T-helper 2 cell treated with Interferon-gamma antibody and Interleukin-4, amounts not matched to agents 100 ng/mL and 5 ng/mL, for 36 hours (primary cell): ENCODE measurements around the gene TRAPPC12. TPM values are rescaled to one million over a fixed set of nuclear protein-coding genes. Genes with fewer than 3 reads are reported as not detected.
"Not testable (repeated sequence)": the region's sequence is repeated elsewhere in the genome, so short reads cannot be mapped to it uniquely, and the experiment has no call there.

Experiments used
- intact Hi-C: fragments of 100-400 bp; cut with micrococcal nuclease; formaldehyde crosslinking; loops from one replicate; pipeline ENCODE4 v1.15.1; 2023
- total RNA-seq: library from RNA; stranded (reverse); gene quantifications from 2 replicates; pipeline ENCODE4 v1.2.3, GENCODE V29; 2022

Gene TRAPPC12
- total RNA-seq, 1 donor from 2014 or later: 92.1 TPM

- intact Hi-C loops: no loop called here
These were observed 11.2 kb upstream of the TRAPPC12 start for GRCh38 chr2:3368261-3368722.

DNA sequence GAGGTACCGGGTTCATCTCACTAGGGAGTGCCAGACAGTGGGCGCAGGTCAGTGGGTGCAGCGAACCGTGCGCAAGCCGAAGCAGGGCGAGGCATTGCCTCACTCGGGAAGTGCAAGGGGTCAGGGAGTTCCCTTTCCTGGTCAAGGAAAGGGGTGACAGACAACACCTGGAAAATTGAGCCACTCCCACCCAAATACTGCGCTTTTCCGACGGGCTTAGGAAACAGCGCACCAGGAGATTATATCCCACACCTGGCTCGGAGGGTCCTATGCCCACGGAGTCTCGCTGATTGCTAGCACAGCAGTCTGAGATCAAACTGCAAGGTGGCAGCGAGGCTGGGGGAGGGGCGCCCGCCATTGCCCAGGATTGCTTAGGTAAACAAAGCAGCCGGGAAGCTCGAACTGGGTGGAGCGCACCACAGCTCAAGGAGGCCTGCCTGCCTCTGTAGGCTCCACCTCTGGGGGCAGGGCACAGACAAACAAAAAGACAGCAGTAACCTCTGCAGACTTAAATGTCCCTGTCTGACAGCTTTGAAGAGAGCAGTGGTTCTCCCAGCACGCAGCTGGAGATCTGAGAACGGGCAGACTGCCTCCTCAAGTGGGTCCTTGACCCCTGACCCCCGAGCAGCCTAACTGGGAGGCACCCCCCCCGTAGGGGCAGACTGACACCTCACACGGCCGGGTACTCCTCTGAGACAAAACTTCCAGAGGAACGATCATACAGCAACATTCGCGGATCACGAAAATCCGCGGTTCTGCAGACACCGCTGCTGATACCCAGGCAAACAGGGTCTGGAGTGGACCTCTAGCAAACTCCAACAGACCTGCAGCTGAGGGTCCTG lies 9.9 kb upstream of the TRAPPC12 start:
- intact Hi-C loops: not testable (repeated sequence)

DNA sequence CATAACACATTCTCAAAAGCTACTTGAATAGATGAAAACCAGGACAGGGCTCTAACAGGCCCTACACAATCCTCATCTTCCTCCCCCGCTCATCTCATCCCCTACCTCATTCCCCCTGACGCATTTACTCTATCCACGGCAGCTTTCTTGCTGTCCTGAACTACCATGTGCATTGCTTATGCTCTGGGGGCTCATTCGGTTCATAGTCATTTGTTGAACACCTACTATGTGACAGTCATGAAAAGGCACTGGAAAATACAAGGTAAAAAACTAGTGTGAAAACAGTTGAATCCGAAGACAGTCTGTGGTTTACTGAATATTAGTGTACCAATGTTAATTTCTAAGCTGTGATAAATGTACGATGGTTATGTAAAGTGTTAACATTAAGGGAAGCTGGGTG lies 2.7 kb upstream of the TRAPPC12 start:
- intact Hi-C loops: loop anchor here (1.0 to 5.0 kb wide), 6 partner anchors 142 to 1320 kb away; partner anchors contain the start of genes ADI1 and RNASEH1

- intact Hi-C loops: loop anchor here (1.0 to 5.0 kb wide), 6 partner anchors 142 to 1320 kb away; partner anchors contain the start of genes ADI1 and RNASEH1
These were observed 2.2 kb upstream of the TRAPPC12 start for GRCh38 chr2:3377279-3377611.

- intact Hi-C loops: loop anchor here (1.0 to 5.0 kb wide), 6 partner anchors 141 to 1321 kb away; partner anchors contain the start of genes ADI1 and RNASEH1
These were observed 1.7 kb upstream of the TRAPPC12 start, which contains the start of gene EIPR1 for GRCh38 chr2:3377612-3378432. Gene EIPR1 (minus strand): TSS chr2:3377818. CDS start chr2:3377689, 129 bp downstream.

DNA sequence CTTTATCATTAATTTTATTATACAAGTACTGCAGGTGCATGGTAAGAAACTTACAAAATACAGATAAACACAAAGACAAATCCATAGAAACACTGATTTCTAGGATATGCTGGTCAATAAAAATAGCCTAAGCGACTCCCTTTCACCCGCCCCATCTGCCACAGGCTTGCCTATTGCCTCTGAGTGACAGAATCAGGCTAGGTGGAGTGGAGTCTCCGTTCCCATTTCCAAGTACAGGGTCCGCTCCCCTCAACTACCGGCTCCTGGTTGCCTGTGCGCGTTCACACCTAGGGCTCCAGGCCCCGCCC lies 201 bp upstream of the TRAPPC12 start:
- intact Hi-C loops: loop anchor here (1.0 to 5.0 kb wide), 2 partner anchors 196 to 1322 kb away; partner anchors contain the start of gene RPS7

- intact Hi-C loops: no loop called here
These were observed 7.0 kb downstream of the TRAPPC12 start for GRCh38 chr2:3386448-3386958.

GRCh38 chr2:3387011-3387410 lies 7.5 kb downstream of the TRAPPC12 start:
- intact Hi-C loops: no loop called here

GRCh38 chr2:3387644-3388411 lies 8.3 kb downstream of the TRAPPC12 start:
- intact Hi-C loops: no loop called here

DNA sequence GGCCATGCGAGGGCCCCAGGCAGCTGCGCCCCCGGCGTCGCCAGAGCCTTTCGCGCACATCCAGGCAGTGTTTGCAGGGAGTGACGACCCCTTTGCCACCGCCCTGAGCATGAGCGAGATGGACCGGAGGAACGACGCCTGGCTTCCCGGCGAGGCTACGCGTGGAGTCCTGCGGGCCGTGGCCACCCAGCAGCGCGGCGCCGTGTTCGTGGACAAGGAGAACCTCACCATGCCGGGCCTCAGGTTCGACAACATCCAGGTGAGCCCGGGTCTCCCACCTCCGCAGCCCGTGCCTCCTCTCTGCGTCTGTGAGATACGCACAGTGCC lies 8.9 kb downstream of the TRAPPC12 start:
- intact Hi-C loops: no loop called here

DNA sequence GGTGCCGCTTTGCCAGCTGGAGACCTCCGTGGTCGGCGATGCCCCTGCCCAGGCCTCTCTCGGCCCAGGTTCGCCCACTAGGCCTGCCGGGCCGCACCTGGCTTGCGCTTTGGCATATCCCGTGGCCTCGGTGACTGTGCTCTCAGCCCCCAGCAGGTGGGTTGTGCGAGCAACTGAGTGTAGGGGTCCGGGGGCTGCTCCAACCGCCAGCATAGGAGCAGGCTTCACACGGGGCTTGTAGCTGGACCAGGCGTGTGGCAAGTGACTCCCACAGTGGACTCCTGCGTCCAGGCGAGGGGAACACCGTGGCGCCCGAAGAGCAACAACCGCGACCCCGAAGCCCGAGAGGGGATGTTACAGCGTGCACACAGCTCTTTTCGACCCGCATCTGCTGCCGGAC lies 9.7 kb downstream of the TRAPPC12 start:
- intact Hi-C loops: no loop called here

DNA sequence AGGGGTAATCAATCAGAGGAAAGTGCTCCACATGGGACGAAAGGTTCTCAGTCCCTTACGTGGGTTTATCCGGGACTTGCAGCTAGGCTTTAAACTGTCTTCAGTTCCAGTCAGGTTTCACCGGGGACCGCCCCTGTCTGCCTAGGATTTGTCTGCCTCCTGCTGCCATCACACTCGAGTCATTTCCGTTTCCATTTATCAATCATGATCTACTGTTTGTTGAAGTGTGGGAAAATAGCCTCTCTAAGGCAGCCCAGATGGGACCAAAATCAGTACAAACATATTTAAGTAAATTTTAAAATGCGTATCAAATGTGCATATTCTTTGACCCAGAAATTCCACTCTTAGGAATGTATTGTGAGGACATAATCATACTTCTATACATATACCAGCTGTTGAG lies 10.5 kb downstream of the TRAPPC12 start:
- intact Hi-C loops: no loop called here

DNA sequence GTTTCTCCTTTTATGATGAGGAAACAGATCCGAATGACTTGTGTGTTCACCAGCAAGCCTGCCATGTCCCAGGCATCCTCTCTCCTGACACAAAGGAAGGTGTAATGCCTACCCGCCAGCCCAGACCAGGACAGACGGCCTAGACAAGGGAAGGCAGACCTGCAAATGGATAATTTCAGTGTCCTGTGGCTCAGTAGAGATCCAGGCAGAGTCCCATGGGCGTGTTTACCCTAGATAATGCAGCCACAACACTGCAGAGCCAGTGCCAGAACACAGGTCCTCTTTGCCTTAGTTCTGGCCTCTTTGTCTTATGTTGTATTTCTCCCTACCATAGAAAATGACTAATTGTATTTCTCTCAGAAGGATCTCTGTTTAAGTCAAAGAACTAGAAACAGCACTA lies 12.7 kb downstream of the TRAPPC12 start:
- intact Hi-C loops: no loop called here

DNA sequence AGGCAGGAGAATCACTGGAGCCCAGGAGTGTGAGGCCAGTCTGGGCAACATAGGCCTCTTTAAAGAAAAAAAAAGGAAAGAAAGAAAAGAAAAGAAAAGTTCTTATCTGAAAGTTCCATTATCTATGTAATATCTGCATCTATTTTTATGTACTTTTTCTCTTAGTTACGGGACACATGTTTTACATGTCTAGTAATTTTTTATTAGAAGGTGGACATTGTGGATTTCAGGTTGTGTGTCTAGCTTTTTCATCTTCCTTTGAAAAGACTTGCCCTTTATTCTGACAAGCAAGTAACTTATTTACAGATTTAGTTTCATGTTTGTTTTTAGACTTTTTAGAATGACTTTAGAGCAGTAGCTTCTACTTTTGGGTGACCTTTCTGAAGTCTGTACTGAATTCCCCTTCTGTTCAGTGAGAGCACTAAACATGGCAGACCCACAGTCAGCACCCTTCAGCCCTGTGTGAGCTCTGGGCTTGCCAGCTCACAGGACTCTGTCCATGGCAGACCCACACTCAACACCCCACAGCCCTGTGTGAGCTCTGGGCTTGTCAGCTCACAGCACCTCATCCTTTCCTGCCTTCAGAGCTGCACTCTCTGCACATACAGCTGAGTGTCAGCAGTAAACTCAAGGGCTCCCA lies 17.5 kb downstream of the TRAPPC12 start:
- intact Hi-C loops: no loop called here

- intact Hi-C loops: no loop called here
These were observed 19.4 kb downstream of the TRAPPC12 start for GRCh38 chr2:3398857-3399256.

DNA sequence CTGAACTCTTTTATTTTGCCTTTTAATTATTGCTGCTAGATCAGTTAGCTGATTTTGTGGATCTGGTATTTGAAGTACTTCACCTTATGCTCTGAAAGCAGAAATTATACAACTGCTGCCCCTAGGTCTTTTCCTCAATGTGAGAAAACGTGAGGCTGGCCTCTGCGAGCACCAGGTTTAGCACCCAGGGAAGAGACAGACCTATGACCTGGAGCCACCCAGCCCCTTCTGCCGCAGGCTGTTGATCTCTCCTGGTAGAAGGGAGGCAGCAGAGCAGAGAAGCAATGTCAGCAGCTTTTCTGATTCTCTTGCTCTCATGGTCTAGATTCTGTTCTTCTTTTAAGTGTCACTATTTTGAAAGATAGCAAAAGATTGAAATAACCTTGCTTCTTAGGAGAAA lies 19.9 kb downstream of the TRAPPC12 start:
- intact Hi-C loops: no loop called here

GRCh38 chr2:3399829-3400228 lies 20.3 kb downstream of the TRAPPC12 start:
- intact Hi-C loops: no loop called here

GRCh38 chr2:3403587-3404334 lies 24.3 kb downstream of the TRAPPC12 start:
- intact Hi-C loops: no loop called here

DNA sequence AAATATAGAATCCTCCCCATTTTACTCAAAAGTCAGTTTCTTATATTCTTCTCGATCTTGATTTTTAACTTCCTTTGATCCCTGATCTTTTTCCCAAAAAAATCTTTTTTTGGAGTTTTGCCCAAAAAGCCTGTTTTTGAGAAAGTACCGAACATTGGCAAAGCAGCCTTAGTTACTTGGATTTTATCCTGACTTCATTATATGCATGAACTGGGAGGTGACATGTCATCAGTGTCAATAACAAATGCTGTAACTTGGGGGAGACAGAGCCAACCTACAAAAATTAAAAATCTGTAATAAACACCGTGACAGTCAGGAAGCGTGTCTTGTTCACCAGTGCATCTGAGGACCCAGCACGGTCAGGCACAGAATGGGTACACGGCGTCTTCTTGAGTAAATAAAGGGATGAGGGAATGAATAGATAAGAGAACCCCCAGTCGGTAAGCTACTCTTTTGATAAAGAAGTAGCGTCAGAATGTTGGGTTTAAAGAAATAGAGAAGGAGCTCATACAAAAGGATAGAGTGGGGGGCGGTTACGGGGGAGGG lies 24.9 kb downstream of the TRAPPC12 start:
- intact Hi-C loops: no loop called here

GRCh38 chr2:3405307-3405706 lies 25.8 kb downstream of the TRAPPC12 start:
- intact Hi-C loops: no loop called here
